Raji (cell line): Measurements from ENCODE around the gene GP5.

Source experiments
- POLR2A ChIP-seq: IDR thresholded peaks from 2 replicates; pipeline ENCODE4 v1.6.1; 2011; ENCODE audit warnings: low read depth, low read length, control low read depth; ENCODE audit not compliant: insufficient read depth

Gene GP5

GRCh38 chr3:194399166-194399565 lies at the start of gene GP5:
Gene GP5, minus strand, starts transcription at chr3:194399266. Its CDS starts 984 bp downstream, at chr3:194398282.
- TF ChIP-seq POLR2A, result no peak

- TF ChIP-seq POLR2A, result no peak
Measured at GRCh38 chr3:194447657-194448056, 48.6 kb upstream of the GP5 start.

GRCh38 chr3:194447161-194447560 lies 48.1 kb upstream of the GP5 start:
- no peak for TF ChIP-seq POLR2A

- TF ChIP-seq POLR2A, result no peak
Measured at GRCh38 chr3:194446754-194447153, 47.7 kb upstream of the GP5 start.

- TF ChIP-seq POLR2A, result no peak
Measured at GRCh38 chr3:194446172-194446571, 47.1 kb upstream of the GP5 start.

GRCh38 chr3:194443901-194444300 lies 44.8 kb upstream of the GP5 start:
- no peak for TF ChIP-seq POLR2A

- no peak for TF ChIP-seq POLR2A
Measured at GRCh38 chr3:194440756-194441155, 41.7 kb upstream of the GP5 start.

GRCh38 chr3:194439881-194440550 lies 41.0 kb upstream of the GP5 start:
- no peak for TF ChIP-seq POLR2A

GRCh38 chr3:194434503-194434902 lies 35.4 kb upstream of the GP5 start:
- no peak for TF ChIP-seq POLR2A

- TF ChIP-seq POLR2A, result no peak
Measured at GRCh38 chr3:194431554-194431953, 32.5 kb upstream of the GP5 start.

- TF ChIP-seq POLR2A, result no peak
Measured at GRCh38 chr3:194425399-194425798, 26.3 kb upstream of the GP5 start.

- no peak for TF ChIP-seq POLR2A
Measured at GRCh38 chr3:194424953-194425352, 25.9 kb upstream of the GP5 start.

- no peak for TF ChIP-seq POLR2A
Measured at GRCh38 chr3:194424373-194424772, 25.3 kb upstream of the GP5 start.

GRCh38 chr3:194423317-194423716 lies 24.3 kb upstream of the GP5 start:
- TF ChIP-seq POLR2A, result no peak

- no peak for TF ChIP-seq POLR2A
Measured at GRCh38 chr3:194422188-194422587, 23.1 kb upstream of the GP5 start.

- TF ChIP-seq POLR2A, result no peak
Measured at GRCh38 chr3:194418671-194419070, 19.6 kb upstream of the GP5 start.

- no peak for TF ChIP-seq POLR2A
Measured at GRCh38 chr3:194407423-194407822, 8.4 kb upstream of the GP5 start.

GRCh38 chr3:194405766-194406165 lies 6.7 kb upstream of the GP5 start:
- TF ChIP-seq POLR2A, result no peak
